ENCODE measurements around the gene SOX4. TPM values are rescaled to one million over a fixed set of nuclear protein-coding genes. Genes with fewer than 3 reads are reported as not detected.
"Not testable (repeated sequence)": the region's sequence is repeated elsewhere in the genome, so short reads cannot be mapped to it uniquely, and the experiment has no call there.

Gene SOX4
- polyA plus RNA-seq (2014; cell fraction: cytosol; rRNA removed), result 39.6 and 42.6 TPM in 2 replicates
- polyA plus RNA-seq (2014; cell fraction: nucleus; rRNA removed), result 27.2 and 29.4 TPM in 2 replicates

DNA sequence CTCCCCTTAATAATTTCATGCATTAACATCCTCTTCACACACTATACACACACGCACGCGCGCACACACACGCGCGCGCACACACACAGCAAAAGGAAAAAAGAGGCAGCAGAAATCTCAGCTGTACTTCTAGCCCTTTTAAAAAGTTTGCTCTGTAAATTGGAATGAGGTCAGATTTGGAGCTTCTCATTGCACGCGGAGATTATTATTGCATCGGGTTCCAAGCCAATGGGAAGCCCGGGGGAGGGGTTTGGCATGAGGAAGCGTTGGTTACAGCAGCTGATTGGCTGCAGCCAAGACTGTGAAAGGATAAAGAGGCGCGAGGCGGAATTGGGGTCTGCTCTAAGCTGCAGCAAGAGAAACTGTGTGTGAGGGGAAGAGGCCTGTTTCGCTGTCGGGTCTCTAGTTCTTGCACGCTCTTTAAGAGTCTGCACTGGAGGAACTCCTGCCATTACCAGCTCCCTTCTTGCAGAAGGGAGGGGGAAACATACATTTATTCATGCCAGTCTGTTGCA, at the start of gene SOX4:
TSS of gene SOX4 (plus strand) at position 340 of the 515 bp plus-strand sequence. CDS start 784 bp downstream, outside the sequence.
- peak; percentile 99 for DNase-seq (ENCODE audit: low spot score)

DNA sequence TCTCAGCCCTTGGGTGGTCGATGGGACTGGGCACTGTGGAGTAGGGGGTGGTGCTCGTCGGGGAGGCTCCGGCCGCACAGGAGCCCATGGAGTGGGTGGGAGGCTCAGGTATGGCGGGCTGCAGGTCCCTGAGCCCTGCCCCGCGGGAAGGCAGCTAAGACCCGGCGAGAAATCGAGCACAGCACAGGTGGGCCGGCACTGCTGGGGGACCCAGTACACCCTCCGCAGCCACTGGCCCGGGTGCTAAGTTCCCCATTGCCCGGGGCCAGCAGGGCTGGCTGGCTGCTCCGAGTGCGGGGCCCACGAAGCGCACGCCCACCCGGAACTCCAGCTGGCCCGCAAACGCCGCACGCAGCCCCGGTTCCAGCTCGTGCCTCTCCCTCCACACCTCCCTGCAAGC, 41.3 kb upstream of the SOX4 start:
- not testable (repeated sequence) for DNase-seq (ENCODE audit: low spot score)

DNA sequence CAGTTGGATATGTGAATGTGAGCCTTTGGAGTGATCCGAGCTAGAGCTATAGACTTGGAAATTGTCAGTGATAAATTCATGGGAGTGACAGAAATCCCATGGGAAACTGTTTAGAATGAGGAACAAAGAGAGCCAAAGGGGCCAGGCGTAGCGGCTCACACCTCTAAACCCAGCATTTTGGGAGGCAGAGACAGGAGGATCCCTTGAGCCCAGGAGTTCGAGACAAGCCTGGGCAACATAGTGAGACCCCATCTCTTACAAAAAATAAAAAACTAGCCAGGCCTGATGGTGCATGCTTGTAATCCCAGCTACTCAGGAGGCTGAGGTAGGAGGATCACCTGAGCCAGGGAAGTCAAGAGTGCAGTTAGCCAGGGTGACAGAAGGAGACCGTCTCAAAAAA, 39.3 kb upstream of the SOX4 start:
- DNase-seq (ENCODE audit: low spot score), result no peak

DNA sequence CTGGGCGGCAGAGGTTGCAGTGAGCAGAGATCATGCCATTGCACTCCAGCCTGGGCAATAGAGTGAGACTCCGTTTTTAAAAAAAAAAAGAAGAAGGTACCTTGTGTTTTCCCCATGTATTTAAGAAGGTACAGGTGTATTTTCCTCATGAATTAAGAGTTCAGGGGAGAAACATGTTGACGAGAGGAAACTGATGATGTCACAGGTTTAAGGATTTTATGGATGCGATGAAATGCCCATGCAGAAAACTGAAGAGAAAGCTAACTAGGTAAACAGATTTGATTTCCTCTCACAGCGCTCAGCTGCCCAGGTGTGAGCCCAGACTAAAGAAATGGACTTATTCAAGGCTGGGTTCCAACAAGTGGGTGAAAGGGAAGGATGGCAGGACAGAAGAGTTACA, 38.4 kb upstream of the SOX4 start:
- DNase-seq (ENCODE audit: low spot score), result no peak

DNA sequence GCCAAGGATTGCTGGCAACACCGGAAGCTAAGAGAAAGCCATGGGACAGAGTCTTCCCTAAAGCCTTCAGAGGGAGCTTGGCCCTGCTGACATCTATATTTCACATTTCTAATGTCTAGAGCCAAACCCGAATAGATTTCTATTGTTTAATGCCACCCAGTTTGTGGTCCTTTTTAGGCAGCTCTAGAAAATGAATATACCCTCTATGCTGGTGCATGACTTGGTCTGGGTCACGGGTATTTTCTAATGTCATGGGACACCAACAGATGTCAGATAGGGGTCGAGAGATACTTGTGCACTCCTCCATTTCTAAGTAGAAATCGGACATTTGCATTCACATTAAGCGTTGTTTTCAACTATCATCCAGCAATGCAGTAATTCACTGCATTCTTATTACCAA, 37.0 kb upstream of the SOX4 start:
- no peak for DNase-seq (ENCODE audit: low spot score)

DNA sequence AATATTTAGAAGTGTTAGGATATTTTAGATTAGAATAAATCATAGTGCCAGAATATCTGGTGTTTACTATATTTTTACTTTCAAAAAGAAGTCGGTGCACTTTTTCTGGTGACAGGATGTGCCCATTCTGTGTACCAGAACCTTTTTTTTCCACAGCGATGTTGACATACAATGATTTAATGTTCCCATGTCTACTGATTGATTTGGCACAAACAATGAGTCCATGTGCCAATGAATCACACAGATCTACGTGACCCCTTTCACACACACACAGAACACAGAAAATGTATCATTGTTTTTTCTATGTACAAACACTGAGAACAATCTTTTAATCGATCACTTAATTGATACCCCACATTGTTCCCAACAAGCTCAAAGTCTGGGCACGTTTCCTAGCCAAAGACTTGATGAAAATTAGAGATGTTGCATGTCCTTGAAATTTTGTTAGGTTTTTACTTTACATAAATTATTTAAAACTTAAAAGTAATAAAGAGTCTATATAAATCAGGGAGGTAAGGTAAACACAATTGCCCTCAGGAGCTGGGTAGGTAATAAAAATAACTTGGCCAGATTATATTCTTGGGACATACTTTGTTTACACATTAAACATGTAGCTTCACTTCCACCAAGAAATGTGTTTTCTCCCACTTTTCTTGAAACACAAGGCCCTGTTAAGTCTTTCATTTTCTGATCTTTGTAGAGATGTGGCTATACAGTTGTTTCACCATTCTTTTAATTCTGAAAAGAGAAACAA, 36.4 kb upstream of the SOX4 start:
- DNase-seq (ENCODE audit: low spot score), result no peak

DNA sequence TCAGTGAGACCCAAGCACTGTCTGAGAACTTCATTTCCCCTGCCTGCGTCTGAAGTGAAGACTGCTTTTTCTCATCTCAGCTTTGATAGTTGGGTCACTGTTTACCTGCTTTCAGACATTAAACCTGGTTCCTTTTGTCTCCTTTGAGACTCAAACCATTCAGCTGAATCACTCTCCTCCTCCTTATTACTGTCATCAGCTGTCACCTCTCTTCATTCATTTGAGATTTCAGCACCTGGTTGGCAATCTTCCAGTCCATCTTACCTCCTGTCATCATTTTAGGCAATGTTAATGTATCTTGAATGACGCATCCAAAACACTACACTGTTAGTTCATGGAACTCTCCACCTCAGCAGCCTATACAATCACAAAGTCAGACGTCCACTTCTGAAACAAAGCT, 34.3 kb upstream of the SOX4 start:
- DNase-seq (ENCODE audit: low spot score), result no peak

DNA sequence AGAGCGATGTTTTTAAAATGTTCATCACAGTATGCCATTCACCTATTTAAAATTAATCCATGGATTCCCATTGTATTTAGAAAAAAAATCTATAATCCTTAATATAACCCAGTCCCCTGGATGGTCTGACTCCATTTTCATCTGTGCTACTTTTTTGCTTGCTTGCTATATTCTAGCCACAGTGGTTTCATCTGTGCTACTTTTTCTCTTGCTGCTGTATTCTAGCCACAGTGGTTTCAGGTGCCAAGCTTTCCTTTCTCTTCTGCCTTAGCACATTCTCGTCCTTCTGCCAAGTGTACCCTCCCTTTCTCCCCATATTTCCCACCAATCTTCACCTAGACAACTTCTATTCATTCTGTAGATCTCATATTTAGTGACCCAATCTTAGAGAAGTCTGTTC, 33.3 kb upstream of the SOX4 start:
- DNase-seq (ENCODE audit: low spot score), result no peak

DNA sequence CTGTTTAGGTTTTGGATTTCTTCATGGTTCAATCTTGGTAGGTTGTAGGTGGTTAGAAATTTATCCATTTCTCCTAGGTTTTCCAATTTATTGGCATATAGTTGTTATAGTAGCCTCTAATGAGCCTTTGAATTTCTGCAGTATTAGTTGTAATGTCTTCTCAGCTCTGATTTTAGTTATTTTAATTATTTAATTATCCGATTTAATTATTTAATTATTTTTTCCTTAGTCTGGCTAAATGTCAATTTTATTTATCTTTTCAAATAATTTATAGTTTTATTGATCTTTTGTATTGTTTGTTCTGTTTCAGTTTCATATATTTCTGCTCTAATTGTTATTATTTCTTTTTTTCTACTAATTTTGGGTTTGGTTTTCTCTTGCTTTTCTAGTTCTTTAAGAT, 28.1 kb upstream of the SOX4 start:
- no peak for DNase-seq (ENCODE audit: low spot score)

DNA sequence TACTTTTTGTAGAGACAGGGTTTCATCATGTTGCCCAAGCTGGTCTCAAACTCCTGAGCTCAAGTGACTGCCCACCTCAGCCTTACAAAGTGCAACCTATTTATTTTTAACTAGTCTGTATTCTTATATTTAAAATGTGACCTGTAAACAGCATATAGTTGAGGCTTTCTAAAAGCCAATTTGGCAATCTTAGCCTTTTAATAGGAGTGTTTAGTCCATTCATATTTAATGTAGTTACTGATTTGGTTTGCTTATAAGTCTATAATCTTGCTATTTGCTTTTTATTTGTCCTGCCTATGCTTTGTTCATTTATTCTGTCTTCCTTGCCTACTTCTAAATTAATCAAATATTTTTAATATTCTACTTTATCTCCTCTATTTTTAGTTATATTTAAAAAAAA, 15.0 kb upstream of the SOX4 start:
- DNase-seq (ENCODE audit: low spot score), result no peak

DNA sequence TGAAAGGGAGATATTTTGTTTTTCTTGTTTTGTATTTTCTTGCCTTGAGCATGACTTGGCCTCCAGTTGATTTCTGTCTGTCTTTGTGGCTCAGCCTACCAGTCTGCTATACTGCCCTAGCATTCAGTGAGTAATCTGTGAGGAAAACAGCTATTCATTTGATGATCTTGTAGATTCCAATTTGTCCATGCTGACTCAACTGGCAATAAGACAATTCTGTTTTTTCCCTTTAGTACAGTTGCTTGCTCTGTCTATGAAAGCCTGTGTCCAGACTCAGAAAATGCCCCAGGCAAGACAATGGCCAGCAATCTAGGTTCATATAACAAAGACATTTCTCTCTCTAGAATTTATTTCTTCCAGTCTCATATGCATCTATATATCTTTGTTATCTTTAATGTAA, 10.9 kb upstream of the SOX4 start:
- no peak for DNase-seq (ENCODE audit: low spot score)

DNA sequence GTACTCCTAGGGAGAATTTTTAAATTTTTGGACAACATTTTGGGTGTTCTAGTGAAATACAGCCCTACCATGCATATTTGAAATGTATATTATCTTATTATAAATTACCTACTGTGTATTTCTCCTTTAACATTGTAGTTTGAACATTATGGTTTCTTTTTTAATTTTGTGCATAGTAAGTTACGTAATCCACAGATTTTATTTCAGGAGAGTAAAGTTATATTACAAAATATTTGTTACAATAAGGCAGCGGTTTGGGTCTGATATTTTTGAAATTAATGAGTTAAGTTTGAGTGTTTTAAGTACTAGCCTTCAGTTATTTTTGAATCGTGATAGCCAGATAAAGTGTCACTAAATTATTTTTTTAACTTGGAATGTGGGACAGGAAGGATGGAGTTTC, 7.3 kb upstream of the SOX4 start:
- no peak for DNase-seq (ENCODE audit: low spot score)

DNA sequence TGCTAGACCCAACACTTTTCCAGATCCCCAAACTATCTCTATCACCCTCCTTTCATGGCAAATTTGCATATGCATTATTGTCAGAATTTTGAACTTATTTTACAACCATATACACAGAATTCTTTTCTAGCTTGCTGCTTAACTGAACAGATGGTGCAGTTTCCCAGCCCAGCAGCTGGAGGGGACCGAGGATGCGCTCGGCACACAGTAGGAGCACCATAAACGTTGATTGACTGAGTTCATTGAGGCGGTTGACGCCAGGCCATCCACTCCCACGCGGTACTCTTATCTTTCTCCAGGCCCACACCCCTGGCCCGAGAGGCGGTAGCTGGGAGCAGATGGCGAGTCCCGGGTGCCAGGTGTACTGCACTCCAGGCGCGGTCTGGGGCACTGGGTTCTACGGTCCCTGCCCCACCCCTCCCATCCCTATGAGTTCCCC, 6.8 kb upstream of the SOX4 start:
- DNase-seq (ENCODE audit: low spot score), result no peak

DNA sequence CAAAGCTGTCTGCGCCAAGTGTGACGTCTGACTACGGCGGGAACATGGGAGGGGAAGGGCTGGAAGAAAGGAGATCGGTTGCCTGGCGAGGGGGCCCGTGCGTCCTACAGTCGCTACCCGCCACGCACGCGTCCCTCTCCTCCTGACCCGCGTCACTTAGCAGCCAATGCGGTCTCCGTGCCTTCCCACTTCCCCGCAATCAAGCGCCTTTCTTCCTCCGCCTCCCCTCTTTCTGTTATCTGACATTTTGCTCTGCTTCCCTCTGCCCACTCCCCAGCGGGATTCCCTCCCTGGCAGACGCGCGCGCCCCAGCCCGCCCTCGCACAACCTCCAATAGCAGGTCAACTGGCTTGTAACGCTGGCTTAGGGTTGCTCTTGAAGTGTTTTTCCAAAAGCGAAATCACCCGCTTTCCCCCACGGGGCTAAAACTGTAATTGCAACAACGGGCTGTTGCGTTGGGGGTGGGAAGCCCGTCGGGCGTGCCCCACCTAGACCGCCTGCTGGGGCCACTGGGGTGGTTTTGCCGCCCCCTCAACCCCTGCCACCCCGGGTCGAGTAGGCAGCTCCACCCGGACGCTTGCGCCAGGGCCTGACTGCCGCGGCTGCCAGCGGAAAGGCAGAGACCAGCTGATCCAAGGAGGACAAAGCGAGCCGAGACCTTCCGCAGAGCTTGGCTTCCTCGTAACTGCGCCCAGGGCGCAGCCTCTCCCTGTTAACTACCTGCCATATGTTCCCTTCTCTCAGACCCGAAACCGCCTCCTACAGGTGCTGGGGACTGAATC, 6.2 kb upstream of the SOX4 start:
- DNase-seq (ENCODE audit: low spot score), result peak; percentile 86

DNA sequence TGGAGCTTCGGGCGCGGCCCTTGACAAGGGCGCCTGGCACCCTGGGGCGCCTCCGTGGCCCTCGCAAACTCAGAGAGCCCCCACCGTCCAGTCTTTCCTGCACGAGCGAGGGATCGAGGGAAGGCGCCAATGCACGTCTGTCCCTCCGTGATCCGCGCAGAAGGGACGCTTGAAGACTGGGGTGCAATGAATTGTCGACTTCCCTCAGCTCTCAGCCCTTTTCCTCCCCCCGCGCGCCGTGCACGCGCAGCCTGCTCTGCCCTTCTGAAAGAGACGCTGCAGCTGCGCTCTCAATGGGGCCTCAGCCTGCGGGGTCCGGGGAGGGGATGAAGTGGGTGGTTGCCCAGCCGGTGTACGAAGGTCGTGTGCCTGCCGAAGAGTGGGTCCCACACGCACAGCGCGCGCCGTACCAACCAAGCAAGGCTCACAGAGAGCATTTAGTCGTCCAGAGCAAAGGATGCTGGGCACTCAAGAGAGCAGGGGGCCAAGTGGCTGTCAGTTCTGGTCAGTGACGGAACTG, 5.5 kb upstream of the SOX4 start:
- DNase-seq (ENCODE audit: low spot score), result peak; percentile 80

DNA sequence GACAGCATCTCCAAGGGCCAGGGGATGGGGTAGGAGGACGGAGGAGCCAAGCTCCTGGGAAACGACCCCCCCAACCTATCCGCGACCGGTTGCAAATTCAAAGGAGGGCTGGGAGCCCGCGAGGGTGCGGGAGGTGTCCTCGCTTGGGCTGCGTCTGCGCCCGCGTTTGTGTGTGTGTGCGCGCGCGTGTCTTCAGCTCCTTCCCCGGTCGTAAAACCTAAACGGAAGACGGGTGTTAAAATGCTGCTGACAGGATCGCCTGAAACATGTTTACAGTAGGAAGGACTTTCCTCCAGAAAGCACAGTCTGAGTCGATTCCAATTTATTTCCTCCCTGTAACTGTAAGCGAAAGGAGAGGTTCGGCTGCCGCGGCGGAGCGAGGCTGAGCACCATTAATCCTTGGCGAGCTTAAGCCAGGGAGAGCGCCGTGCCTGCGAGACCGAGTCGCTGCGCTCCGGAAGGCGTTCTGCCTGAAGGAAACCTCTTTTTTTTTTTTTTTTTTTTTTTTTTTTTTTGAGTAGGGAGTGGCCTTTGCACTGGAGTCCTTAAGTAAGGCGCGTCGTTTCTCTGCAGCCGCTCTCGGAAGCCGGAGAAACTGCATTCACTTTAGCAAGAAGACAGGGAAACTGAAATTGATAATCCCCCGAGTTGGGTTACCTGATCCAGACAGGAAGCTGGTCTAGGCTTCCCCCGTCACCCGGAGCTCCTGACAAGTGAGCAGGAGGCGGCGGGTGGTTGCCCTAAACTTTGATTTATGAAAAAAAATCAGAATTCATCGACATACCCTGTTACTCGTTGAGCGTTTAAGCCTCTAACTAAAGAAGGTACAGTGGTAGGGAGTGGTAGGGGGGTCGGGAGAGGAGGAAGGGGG, 4.8 kb upstream of the SOX4 start:
- DNase-seq (ENCODE audit: low spot score), result peak; percentile 84

DNA sequence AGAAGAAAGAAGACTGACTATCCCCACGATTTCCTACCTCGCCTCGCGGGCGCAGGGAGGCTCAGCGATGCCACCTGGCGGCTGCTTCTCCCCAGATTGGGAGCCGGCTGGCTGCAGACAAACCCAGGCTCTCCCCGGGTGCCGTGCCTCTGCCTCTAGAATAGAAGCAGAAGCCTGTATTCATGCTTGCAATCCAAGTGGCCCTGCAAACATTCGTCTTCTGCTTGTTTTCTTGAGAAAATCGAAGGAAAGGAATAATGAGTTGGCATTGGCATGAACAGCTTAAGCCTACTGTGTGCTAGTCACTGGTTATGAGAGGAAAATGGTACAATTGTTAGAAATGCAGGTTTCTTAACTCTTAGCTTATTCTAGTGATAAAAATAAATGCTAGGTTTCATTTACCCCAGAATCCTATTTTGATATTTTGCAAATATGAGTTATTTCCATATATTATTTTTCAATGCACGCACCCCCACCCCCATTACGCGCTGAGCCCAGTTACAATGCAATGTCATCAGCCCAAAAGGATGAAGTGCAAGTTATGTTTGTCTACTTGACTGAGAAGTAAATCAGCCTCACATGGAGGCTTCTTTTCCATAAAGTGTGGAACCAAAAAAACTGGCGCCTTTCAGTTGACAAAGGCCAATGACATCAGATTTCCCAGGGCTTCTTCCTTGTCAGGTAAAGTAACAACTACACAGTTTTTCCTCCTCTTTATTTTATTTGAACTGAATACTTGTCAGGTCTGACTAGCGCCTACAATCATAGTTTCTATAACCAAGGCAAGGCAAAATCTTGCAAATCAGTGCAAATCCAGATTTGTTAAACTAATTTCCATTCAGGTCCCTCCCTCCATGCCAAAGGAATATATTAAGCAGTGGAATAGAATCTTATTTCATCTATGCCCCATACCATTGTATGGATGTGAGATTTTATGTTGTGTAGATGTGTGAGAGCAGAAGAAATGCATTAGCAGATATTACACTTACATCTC, 3.9 kb upstream of the SOX4 start:
- DNase-seq (ENCODE audit: low spot score), result peak; percentile 83

DNA sequence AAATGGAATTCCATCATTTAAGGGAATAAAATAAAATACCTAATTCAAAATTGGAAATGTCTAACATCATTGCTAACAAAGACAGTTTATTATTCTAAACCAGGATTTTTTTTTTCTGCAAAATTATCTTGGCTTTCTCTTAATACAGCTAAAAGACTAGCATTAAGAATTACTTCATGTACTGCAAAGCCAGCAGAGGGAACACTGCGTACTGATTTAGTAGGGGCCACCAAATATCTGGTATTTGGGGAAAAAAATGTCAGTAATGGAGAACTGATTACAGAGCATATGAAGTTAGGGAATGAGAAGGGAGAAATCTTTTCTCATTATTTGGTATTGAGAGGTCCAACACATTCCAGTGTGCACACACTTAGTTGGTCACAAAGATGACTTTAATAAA, 3.2 kb upstream of the SOX4 start:
- DNase-seq (ENCODE audit: low spot score), result no peak

DNA sequence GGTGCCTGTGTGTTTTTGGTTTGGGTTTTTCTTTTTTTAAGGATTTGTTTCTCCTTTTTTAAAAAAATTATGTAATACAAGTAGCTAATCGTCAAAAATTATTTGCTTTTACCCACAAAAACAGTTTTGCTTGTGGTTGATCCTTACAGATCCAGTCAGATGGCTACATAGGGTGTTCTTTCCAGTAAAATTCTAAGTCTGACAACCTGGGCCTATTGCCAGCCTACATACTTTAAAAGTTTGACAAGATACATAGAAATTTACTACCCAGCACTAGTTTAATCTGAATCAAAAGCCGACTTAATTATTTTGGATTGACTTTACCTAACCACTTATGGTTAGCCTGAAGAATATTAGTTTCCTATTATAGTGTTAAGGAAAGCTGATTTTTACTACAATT, 2.1 kb upstream of the SOX4 start:
- no peak for DNase-seq (ENCODE audit: low spot score)

DNA sequence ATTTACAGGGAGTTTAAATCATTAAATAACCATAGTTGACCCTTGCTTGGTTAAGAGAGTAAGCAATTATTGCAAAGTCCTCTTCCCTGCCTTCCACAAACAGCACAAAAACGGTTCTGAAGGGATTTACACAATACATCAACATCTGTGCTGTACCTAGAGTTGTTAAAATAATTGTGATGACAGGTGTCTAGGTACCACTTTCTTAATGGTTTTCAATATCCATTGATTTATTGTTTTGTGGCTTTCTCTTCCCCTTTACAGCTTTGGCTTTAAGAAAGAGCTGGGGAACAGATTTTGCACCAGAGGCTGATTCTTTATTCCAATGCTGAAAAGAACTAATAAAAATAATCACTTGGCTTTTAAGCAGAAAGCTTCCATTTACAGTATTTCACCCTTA, 598 bp upstream of the SOX4 start:
- DNase-seq (ENCODE audit: low spot score), result peak; percentile 63
